RKO (cell line): Measurements from ENCODE around the gene RBFOX2.
"Not testable (repeated sequence)": the region's sequence is repeated elsewhere in the genome, so short reads cannot be mapped to it uniquely, and the experiment has no call there.

Experiments
- DNase-seq: peaks from one replicate; pipeline ENCODE4 v3.0.0-alpha.2; 2016; ENCODE audit warnings: low spot score

Gene RBFOX2

DNA sequence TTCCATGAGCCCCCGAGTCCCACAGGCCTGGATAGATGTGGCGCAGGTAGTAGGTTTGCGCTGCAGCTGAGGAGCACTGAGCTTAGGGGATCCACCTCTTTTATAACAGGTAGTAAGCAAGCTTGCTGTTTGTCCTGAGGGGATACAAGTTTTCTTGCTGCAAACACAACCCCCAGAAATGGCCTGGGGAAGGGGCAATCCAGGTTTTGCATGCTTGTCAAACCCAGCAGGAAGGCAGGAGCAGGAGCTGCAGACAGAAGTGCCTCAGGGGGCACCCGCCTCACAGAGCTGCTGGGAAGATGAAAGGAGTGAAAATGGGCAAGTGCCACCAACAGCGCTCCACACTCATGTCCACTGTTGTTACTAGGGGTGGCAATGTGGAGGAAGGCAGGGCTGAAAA lies 292.5 kb downstream of the RBFOX2 start:
- DNase-seq, result no peak

DNA sequence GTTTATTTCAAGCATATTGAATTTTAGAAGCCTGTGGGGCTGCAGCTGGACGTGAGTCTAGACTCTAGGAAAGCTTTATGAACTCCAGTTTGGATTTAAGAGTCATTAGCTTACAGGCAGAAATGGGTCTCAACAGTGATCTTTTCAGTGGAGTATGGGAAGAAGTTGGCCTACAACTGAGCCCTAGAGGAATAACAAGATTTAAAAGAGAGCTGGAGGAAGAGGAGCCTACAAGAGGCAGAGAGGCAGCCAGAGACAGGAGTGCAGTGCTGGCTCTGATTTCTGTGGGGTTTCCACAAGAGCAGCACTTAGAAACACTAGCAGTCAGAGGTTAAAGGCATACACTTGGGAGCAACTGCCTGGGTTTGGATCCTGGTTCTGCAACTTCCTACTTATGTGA lies 293.1 kb downstream of the RBFOX2 start:
- DNase-seq, result no peak

DNA sequence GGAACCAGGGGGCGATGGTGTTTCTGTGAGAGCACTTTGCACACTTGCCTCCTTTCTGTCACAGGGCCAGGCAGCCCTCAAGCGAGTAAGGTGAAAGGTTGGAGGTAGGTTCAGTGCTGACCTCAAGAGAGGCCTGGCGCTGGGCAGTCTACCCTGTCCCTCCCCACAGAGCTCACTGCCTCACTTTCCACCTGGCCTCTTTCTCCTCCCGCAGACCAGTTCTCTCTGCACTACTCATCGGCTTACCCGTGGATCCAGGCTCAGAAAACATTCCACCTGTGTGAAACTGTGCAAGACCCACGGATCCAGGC lies 294.2 kb downstream of the RBFOX2 start:
- no peak for DNase-seq

DNA sequence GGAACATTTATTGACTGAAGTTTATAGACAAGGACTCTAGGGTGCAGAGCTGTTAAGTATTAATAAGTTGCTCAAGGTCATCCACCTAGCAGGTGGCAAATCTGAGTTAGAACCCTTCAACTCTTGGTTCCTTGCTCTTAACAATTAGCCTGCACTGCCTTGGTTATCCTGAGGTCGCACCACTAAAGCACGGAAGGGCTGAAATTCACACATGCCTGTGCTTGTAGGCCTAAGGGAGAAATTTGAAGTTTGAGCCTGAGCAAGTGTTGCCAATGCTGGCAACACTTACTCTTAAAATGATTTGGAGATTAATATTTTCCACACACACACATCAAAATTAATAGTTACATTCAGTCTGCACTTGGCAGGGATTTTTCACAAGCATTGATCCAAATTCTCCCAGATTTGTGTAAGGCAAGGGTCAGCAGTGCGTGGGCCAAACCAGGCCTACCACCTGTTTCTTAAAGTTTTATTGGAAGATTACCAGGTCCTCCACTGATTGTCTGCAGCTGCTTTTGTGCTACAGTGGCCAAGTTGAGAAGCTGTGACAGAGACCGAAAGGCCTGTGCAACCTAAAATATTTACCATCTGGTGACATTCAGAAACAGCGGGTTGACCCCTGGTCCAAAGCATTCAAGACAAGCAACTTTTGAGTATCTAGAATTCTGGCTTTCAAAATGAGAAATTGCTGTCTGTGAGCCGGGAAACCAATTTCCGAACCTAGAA lies 294.7 kb downstream of the RBFOX2 start:
- DNase-seq, result no peak

DNA sequence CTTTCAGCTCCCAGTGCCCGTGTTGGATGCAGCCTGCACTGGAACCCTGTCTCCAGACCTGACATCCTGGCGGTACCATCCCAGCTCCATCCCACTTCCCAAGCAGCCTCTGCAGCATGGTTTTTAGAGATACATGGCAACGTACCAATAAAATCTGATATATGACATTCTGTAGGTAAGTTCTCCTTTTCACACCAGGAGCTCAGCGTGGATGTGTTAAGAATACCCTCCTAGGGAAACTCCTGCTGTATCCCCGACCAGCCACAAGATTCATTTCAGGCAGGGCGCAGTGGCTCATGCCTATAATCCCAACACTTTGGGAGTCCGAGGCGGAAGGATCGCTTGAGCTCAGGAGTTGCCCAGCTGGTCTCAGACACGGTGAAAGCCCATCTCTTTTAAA lies 295.6 kb downstream of the RBFOX2 start:
- DNase-seq, result no peak

DNA sequence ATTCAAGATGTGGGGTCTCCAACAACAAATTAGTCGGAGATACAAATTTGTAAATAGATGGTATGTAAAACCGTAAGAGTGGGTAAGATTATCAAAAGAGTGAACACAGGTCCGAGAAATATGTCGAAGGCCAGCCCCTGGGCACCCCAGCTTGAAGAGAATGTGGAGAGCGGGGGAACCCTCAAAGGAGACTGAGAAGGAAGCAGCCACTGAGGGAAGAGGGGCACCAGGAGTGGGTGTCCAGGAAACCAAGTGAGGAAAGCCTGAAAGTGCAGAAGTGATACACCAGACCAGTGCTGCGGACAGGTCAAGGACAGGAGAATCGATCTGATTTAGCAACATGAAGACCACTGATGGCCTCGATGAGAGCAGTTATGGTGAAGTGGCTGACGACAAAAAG lies 296.5 kb downstream of the RBFOX2 start:
- DNase-seq, result no peak

DNA sequence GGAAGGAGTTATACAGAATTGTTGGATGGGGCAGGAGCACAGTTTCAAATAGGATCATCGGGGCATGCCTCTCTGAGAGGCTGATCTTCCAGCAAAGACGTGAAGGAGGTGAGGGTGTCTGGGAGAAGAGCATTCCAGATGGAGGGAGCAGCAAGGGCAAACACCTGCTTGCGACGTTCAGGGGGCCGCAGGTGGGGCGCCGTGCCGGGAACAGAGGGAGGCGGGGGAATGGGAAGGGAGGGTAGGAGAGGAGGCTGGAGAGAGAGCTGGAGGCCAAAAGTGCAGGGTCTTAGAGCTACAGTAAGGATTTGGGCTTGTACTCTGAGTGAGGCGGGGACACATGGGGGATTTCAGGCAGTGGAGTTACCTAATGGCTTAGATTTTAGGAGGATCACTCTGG lies 297.3 kb downstream of the RBFOX2 start:
- no peak for DNase-seq

DNA sequence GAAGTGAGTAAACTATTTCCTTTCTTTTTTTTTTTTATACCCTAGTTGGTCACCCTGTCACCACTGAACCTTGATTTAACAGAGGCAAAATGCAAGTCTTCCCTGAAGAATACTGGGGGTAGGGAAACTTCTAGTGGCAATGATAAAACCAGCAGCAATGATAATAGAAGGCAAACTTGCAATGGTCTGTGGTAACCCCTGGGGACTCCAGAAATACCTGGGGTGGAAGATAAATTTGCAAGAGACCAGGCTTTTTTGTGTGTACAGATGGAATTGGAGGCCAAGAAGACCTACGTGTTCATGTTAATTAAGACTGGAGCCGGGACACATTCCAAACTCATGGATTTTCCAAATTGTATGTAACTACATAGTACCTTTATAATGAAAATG lies 299.3 kb downstream of the RBFOX2 start:
- no peak for DNase-seq

DNA sequence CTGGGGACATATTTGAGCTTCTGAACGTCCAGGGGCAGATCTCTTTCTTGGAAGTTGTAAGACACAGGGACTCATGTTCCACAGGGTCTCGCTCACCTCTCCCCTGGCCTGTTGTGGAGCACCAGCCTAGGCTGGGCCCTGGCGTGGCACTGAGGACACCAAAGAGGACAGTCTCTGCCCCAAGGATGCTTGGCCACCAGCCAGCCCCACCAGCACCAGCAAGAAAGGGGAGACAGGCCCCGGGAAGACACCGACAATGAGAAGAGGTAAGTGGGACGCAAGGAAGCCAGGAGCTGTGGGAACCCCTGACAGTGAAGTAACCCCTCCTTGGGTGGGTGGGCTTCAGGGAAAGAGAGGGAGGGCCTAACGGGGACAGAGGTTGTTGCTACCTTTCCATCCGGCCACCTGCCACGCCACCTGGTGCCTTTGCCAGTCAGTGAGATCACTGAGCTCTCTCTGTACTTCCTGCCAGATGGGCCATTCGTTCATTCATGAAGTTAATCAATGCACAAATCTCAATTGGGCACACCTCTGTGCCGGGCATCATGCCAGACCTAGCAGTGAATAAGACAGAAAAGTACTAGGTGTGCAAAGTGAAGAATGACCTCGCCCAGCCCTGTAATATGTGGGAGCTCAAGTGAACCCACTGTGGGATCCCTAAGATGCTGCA lies 299.9 kb downstream of the RBFOX2 start:
- DNase-seq, result no peak

DNA sequence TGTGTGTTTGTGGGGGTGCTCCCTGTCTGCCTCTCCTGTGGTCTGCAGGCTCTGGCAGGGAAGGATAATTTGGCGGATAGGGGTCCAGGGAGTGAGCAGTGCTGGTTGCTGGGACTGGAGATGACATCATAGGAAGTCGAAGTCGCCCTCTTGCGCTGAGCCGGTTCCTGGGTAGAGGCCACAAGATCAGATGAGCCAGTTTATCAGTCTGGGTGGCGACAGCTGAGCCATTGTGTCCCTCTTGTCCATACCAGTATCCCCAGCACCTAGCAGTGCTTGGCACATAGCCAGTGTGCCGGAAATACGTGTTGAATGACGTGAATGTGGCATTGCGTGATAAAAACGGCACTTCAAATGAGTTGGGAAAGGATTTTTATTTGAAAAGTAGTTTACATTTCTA lies 301.2 kb downstream of the RBFOX2 start:
- DNase-seq, result no peak

DNA sequence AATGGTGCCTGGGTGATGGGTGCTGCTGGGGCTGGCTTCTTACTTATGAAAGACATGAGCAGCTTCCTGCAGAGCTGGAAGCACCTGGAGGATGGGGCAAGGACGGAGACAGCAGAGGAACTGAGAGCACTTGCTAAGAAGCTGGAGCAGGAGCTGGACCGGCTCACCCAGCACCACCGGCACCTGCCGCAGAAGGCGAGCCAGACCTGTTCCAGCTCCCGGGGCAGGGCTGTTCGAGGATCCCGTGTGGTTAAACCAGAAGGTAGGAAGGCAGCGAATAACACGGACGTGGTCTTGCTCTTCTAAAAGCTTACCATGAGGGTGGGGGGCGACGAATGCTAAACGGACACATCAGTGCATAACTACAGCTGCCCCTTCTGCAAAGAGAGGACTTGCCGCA lies 301.7 kb downstream of the RBFOX2 start:
- no peak for DNase-seq

DNA sequence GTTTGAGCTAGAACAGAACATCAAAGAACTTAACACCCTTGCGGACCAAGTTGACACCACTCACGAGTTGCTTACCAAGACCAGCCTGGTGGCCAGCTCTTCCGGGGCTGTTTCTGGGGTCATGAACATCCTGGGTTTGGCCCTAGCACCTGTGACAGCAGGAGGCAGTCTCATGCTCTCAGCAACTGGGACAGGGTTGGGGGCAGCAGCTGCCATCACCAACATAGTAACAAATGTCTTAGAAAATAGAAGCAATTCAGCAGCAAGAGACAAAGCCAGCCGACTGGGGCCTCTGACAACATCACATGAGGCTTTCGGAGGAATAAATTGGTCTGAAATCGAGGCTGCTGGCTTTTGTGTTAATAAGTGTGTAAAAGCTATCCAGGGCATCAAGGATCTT lies 302.2 kb downstream of the RBFOX2 start:
- DNase-seq, result no peak

DNA sequence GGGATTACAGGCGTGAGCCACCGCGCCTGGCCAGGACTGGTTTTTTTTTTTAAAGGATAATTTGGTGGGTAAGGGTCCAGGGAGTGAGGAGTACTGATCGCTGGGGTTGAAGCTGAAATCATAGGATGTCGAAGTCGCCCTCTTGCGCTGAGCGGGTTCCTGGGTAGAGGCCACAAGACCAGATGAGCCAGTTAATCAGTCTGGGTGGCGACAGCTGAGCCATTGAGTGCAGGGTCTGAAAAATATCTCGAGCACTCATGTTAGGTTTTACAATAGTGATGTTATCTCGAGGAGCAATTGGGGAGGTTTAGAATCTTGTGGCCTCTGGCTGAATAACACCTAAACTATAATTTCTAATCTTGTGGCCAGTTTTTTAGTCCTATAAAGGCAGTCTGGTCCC lies 303.1 kb downstream of the RBFOX2 start:
- DNase-seq, result no peak

DNA sequence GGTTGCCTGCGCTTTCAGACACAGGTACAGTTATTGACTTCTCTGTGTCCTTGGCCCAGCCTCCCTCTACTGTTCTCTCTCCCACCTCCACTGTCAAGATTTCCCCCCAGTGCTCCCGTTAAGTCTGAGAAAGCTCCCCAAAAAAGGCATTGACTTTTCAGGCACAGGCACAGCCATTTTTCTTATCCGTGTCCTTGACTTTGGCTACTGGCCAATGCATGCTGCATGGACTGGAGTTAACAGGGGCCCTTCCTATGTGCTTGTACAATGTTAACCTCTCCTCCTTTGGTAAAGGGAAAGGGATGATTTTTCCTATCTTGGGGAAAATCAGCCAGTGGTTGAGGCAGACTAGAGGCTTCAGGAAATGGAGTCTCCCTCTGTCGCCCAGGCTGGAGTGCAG lies 306.7 kb downstream of the RBFOX2 start:
- DNase-seq, result no peak

DNA sequence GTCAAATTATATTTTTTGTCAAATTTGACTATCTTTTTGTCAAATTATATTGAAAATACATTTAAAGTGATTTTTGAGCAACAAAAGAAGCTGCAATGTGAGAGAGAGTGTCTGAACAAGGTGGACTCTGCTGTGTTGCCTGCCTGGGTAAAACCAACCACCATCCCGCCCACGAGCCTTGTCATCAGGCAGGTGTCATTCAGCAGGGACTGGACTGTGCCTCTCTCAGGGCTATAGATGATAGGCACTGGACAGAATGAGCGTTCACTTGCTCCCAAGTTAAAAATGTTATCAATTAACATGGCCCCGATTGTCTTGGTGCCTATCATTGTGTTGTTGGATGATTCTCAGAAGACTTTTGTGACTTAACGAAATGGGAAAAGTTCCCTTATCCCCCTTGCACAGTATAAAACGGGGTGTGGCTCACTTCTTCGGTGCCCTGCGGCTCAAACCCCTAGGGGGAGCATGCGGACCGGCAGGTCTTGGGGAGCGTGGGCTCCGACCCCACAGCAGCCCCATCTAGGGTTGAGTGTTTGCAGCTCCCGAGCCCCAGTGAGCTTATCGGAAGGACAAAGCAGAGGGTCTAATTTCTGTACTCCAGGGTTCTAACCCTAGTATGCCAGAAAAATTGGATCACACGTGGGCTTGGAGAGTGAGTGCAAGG lies 309.3 kb downstream of the RBFOX2 start:
- no peak for DNase-seq

DNA sequence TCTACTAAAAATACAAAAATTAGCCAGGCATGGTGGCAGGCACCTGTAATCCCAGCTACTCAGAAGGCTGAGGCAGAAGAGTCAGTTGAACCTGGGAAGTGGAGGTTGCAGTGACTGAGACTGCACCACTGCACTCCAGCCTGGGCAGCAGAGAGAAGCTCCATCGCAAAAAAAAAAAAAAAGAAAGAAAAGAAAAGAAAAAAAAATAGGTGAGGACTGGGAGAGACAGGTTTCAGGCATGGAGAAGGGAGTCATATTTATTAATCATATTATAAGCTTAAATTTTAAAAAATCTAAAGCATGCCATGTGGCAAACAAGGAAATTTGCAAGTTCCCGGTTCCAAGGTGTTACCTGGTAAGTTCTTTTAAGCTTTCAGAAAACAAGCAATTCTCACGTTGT lies 311.1 kb downstream of the RBFOX2 start, which contains the start of gene APOL5:
Gene APOL5, plus strand, starts transcription at position 301 of the 400 bp plus-strand sequence. Its CDS starts 0 bp downstream, at position 301.
- DNase-seq, result no peak

DNA sequence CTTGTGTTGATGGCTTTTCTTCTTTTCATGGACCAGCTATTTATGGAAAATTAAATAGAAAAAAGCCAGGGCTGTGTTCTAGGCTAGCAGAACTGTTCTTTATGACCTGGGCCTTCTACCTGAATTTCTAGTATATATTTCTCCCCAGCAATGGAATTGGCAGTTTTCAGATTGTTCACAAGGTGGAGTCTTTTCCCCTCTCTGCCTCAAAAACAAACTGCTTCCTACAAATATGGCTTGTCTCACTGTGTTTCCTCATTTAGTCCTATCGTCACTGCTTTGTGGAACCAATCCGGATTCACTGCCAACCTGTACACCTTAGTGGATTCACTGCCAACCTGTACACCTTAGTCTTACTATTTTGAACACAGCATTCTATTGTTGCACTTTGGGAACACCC lies 316.0 kb downstream of the RBFOX2 start:
- DNase-seq, result peak; percentile 12

DNA sequence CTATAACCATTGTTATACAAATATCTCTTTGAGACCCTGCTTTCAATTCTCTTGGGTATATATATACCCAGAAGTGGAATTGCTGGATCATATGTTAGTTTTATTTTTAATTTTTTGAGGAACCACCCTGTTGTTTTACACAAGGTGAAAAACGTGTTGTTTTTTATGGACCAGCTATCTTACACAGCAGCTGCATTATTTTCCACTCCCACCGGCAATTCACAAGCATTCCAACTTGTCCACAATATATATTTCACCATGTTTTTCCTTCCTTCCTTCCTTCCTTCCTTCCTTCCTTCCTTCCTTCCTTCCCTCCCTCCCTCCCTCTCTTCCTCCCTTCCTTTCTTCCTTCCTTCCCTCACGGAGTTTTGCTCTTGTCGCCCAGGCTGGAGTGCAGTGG lies 317.3 kb downstream of the RBFOX2 start:
- no peak for DNase-seq

DNA sequence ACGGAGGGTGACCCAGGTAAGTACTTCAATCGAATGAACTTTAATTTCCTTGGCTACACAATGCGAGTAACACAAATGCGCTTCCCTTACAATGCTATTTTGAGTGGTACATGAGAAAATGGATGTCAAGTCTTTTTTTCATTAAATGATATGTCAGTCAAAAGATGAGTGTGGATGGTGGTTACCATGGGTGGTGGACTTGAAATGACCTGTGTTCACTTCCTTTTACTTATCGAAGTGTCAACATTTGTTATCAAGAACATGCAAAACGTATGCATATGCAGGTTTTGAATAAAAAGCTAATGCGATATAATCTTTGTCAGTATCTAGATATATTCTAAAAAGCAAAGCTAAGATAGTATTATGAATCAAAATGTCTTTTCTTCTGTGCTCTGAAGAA lies 319.7 kb downstream of the RBFOX2 start:
- DNase-seq, result no peak

DNA sequence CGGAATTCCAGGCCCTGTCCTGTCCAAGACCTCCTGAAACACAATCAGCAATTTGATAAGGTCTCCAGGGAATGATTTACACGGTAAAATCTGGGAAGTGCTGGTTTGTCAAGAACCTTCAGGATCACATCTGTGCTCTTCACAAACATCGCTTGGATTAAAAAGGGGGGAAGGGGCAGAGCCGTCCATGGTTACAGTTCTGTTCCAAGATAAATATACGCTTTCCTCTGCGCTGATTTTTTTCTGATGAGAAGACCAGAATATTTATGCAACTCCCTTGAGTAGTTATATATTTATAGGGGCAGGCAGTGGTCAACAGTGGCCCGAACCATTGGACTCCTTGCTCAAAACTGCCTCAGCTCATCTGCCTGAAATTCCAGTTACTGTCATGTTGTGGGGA lies 320.2 kb downstream of the RBFOX2 start:
- no peak for DNase-seq

DNA sequence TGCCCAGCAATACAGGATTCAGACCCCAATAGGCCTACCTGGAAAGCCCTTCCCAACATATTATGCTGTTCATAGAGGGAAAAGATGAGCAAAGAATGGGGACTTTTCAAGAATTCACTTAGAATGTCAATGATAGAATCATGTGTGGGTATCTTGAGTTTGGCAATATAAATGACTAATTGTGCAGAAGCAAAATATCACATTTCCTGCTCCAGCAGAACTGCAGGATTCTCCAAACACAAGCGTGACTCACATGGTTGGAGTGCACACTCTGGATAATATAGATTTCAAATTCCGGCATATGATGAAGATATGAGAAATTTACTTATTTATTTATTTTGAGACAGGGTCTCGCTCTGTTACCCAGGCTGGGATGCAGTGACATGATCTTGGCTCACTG lies 323.5 kb downstream of the RBFOX2 start:
- no peak for DNase-seq

DNA sequence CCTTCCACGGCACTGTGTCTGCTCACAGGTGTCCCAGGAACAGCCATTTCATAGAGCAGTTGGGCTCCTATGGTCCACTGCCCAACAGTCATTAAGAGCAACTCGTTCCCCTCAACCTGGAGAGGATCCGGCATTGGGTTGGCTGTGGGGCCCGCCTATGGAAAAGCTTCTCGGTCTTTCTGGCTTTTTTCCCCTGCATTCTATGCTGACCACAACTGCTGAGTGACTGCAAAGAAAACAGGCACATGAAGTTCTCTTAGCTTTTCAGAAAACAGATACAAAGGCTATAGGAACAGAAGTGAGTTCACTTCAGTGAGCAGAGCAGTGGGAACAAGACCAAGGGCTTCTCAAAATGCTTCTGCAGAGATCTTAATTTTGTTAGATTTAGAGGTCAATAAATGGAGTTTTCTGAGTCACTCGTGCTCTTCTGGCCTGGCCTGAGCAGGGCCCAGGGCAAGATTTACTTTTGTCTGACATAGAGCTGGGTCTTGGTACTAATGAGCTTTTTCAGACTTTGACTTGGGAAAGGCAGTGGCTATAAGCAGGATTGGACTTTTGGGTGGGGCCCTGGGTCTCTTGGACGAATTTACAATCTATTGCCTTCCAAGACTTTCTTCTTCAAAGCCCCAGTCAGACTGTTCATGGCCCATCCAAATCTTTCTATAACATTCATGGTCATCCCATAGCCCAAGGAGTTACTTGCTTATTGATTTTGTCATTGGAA lies 324.6 kb downstream of the RBFOX2 start:
- DNase-seq, result no peak

DNA sequence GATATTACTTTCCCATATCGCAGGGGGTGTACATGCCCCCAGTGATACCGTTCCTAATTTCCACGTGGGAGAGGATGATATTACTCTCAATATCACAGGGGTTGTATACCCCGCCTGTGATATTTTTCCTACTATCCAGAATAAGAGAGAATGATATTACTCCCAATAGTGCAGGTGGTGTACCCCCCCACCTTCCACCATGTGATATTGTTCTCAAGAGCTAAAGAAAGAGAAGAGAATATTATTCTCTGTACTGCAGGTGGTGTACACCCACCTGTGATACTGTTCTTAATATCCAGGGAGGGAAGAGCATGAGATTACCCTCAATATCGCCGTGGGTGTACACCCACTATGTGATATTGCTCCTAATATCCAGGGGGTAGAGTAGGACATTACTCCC lies 328.8 kb downstream of the RBFOX2 start:
- not testable (repeated sequence) for DNase-seq
